Stimulated activated CD4-positive, alpha-beta T cell treated with anti-CD3 and anti-CD28 coated beads, Interleukin-12 subunit alpha, Interleukin-12 subunit beta, amount 100 ng/mL, for 4 hours (primary cell): Measurements from ENCODE around the gene DAZ1.
"Not testable (repeated sequence)": the region's sequence is repeated elsewhere in the genome, so short reads cannot be mapped to it uniquely, and the experiment has no call there.

Experiments used
- DNase-seq: peaks from one replicate; pipeline ENCODE4 v3.0.0-alpha.2; 2020

DAZ1 gene, protein sequence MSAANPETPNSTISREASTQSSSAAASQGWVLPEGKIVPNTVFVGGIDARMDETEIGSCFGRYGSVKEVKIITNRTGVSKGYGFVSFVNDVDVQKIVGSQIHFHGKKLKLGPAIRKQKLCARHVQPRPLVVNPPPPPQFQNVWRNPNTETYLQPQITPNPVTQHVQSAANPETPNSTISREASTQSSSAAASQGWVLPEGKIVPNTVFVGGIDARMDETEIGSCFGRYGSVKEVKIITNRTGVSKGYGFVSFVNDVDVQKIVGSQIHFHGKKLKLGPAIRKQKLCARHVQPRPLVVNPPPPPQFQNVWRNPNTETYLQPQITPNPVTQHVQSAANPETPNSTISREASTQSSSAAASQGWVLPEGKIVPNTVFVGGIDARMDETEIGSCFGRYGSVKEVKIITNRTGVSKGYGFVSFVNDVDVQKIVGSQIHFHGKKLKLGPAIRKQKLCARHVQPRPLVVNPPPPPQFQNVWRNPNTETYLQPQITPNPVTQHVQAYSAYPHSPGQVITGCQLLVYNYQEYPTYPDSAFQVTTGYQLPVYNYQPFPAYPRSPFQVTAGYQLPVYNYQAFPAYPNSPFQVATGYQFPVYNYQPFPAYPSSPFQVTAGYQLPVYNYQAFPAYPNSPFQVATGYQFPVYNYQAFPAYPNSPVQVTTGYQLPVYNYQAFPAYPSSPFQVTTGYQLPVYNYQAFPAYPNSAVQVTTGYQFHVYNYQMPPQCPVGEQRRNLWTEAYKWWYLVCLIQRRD

DNA sequence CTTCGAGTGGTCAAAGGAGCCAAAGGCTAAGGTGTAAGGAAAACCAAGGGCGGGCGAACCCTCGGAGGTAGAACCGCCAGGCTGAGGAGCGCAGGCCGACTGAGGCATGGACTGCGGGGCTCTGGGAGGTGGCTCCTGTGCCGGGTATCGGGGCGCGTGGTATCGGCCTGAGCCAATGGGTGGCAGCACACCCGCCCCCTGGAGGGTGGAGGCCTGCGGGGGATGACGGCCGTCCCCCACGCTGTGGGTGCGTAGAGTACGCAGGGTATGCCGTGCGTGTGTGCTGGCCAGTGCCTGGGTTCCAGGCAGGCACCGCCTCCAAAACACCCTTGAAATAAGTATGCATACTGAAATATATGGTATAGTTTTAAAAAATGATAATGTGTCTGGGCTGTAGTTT lies at the start of gene DAZ1:
Gene DAZ1, minus strand, starts transcription at position 101 of the 400 bp plus-strand sequence. CDS start 208 bp downstream, outside the sequence.
- DNase-seq = not testable (repeated sequence)

DNA sequence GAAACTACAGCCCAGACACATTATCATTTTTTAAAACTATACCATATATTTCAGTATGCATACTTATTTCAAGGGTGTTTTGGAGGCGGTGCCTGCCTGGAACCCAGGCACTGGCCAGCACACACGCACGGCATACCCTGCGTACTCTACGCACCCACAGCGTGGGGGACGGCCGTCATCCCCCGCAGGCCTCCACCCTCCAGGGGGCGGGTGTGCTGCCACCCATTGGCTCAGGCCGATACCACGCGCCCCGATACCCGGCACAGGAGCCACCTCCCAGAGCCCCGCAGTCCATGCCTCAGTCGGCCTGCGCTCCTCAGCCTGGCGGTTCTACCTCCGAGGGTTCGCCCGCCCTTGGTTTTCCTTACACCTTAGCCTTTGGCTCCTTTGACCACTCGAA lies 20.4 kb upstream of the DAZ1 start, which contains the start of gene DAZ2:
Gene DAZ2, plus strand, starts transcription at position 301 of the 400 bp plus-strand sequence. CDS start 208 bp downstream, outside the sequence.
- DNase-seq = not testable (repeated sequence)

DNA sequence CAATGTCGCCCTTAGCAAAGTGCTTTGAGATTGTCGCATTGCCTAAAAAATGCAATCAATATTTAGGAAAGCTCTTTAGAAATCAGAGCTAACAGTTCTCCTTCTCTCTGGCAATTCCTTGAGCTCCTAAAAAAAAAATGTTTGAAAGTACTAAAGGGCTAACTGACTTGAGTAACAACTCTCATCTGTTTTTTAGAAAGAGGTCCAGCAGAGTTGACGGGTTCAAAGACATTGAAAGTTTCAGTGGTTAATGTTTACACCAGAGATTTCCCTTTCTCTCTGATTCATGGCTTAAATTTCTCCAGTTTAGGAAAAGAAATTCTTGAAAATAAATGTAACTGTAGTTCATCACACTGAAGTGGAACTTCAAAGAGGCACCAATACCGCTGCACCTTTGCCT lies 11.9 kb upstream of the DAZ1 start:
- not testable (repeated sequence) for DNase-seq

DNA sequence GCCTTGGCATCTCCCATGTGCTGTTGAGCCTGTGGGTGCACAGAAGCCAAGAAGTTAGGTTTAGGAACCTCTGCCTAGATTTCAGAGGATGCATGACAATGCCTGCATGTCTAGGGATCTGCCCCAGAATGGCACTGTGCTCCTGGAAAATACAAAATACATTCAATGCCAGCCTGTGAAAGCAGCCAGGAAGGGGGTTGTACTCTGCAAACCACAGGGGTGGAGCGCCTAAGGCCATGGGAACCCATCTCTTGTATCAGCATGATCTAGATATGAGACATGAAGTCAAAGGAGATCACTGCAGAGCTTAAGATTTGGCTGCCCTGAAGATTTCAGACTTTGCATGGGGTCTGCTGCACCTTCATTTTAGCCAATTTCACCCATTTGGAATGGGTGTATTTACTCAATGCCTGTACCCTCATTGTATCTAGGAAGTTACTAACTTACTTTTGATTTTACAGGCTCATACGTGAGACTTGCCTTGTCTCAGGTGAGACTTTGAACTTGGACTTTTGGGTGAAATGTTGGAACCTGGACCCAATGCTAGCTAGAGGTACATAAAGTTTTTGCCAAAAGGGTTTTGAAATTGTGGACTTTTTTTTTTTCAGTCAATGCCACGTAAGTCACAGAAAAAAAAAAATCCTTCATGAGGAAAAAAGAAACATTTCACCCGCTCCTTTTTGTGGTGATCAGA lies 11.1 kb upstream of the DAZ1 start:
- not testable (repeated sequence) for DNase-seq

DNA sequence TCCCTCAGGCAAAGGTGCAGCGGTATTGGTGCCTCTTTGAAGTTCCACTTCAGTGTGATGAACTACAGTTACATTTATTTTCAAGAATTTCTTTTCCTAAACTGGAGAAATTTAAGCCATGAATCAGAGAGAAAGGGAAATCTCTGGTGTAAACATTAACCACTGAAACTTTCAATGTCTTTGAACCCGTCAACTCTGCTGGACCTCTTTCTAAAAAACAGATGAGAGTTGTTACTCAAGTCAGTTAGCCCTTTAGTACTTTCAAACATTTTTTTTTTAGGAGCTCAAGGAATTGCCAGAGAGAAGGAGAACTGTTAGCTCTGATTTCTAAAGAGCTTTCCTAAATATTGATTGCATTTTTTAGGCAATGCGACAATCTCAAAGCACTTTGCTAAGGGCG lies 8.6 kb upstream of the DAZ1 start:
- not testable (repeated sequence) for DNase-seq
